Limb (tissue), 2 donors: Measurements from ENCODE around the gene ERFL.
A peak's percentile ranks its signal among the peaks of the same experiment; 100 is the strongest.

Experiments used
- DNase-seq, 2 donors: peaks; one replicate each; pipeline ENCODE4 v3.0.0-alpha.2; 2016; ENCODE audit errors: extremely low spot score in 2 of 2

ERFL gene

DNA sequence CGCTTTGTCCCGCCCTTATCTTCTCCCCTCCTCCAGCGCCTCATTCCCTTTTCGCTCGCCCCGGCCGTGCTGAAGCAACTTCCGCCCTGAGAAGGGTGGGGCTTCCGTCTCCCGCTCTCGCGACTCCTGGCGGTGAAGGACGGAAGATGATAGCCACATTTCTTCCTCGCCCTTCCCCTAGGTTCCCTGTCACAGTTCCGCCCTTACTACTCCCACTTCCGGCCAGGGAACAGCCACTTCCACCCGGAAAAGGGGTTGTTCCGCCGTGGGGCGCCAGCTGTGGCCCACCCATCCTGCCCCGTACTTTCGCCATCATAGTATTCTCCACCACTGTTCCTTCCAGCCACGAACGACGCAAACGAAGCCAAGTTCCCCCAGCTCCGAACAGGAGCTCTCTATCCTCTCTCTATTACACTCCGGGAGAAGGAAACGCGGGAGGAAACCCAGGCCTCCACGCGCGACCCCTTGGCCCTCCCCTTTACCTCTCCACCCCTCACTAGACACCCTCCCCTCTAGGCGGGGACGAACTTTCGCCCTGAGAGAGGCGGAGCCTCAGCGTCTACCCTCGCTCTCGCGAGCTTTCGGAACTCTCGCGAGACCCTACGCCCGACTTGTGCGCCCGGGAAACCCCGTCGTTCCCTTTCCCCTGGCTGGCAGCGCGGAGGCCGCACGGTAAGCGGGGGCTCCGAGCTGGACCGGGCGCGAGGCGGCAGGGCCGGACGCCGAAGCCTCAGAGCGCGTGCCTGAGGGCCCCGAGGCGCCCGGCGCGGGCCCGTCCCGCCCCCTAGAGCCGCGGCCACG is 68.4 kb downstream of the ERFL start, which contains the start of gene RPS19:
RPS19 (plus strand) TSS at position 638 of the 801 bp plus-strand sequence. CDS start 520 bp downstream, outside the sequence.
- peak; percentile 98 to 99 for DNase-seq

- DNase-seq, result no peak
Measured at GRCh38 chr19:41859213-41859617, 69.0 kb downstream of the ERFL start.
